GM06990 (cell line): ENCODE results near the gene PLA2G4F.

Experiments
- DNase-seq: peaks from one replicate; pipeline ENCODE4 v3.0.0-alpha.2; 2011; ENCODE audit not compliant: insufficient read length; ENCODE audit errors: extremely low read depth
- H3K27me3 ChIP-seq: replicated peaks from 2 replicates; pipeline ENCODE4 v1.6.0; 2011; ENCODE audit warnings: low read length; ENCODE audit not compliant: control insufficient read depth, insufficient read depth
- H3K36me3 ChIP-seq: 2 replicates; pipeline ENCODE4 v1.5.1; 2011; ENCODE audit warnings: low read length; ENCODE audit not compliant: control insufficient read depth, insufficient read depth
- H3K4me3 ChIP-seq: replicated peaks from 2 replicates; pipeline ENCODE4 v1.5.1; 2011; ENCODE audit warnings: low read depth, mild to moderate bottlenecking, control low read depth, low read length
- TF ChIP-seq, protein P1 (sequence below): IDR thresholded peaks from 2 replicates; pipeline ENCODE4 v1.5.1; 2011; ENCODE audit warnings: low read length, control low read depth, mild to moderate bottlenecking, inconsistent platforms; ENCODE audit not compliant: insufficient read depth, poor library complexity, severe bottlenecking

The PLA2G4F gene

GRCh38 chr15:42150219-42150970 is 6.0 kb downstream of the PLA2G4F start:
- no peak for DNase-seq
- no peaks in the 10 kb centered on the region for H3K27me3 ChIP-seq
- no peak overlapping the region for H3K4me3 ChIP-seq
- no peaks in the 10 kb centered on the region for H3K36me3 ChIP-seq
- TF ChIP-seq, protein P1, sequence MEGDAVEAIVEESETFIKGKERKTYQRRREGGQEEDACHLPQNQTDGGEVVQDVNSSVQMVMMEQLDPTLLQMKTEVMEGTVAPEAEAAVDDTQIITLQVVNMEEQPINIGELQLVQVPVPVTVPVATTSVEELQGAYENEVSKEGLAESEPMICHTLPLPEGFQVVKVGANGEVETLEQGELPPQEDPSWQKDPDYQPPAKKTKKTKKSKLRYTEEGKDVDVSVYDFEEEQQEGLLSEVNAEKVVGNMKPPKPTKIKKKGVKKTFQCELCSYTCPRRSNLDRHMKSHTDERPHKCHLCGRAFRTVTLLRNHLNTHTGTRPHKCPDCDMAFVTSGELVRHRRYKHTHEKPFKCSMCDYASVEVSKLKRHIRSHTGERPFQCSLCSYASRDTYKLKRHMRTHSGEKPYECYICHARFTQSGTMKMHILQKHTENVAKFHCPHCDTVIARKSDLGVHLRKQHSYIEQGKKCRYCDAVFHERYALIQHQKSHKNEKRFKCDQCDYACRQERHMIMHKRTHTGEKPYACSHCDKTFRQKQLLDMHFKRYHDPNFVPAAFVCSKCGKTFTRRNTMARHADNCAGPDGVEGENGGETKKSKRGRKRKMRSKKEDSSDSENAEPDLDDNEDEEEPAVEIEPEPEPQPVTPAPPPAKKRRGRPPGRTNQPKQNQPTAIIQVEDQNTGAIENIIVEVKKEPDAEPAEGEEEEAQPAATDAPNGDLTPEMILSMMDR = no peak

DNA sequence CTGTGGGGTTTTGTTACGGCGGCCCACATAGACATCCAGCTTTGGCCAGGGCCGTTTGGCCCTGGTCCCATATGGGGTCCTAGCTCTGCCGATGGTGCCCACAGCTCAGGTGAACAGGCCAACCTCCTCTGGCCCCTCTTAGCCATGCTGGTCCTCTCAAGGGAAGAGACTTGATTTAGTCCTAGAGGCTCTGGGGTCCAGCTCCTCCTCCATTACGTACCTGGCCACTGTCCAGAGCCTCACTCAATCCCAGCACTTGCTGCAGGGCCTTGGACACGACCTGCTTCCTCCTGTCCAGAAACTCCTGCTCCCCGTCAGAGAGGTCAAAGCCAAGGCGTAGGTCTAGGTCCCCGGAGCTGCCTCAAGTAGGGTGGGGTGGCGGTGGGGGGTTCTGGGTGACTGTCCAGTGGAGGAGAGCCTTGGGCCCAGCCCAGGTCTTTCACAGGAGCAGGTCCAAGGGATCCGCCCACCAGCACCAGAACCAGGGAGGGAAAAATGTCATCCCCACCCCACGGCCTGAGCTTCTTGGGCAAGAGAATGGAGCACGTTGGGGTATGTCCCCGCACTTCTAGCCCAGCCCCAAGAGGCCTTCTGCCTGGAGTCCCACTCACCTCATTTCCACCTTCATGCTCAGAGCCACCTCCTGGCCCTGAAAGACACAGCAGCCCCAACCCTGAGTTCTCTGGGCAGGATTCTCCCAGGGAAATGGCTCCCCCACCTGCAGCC is 6.8 kb downstream of the PLA2G4F start:
- TF ChIP-seq, protein P1 = no peak
- Histone ChIP-seq H3K36me3 (no peaks in the 10 kb centered on the region), H3K4me3 (no peak overlapping the region), H3K27me3 (no peaks in the 10 kb centered on the region)
- no peak for DNase-seq

- TF ChIP-seq, protein P1 = no peak
- no peak for DNase-seq
- Histone ChIP-seq H3K4me3 (no peak overlapping the region), H3K36me3 (no peaks in the 10 kb centered on the region), H3K27me3 (no peaks in the 10 kb centered on the region)
Measured at GRCh38 chr15:42148808-42149492, 7.5 kb downstream of the PLA2G4F start.

- Histone ChIP-seq H3K36me3 (no peaks in the 10 kb centered on the region), H3K4me3 (no peak overlapping the region), H3K27me3 (no peaks in the 10 kb centered on the region)
- no peak for DNase-seq
- TF ChIP-seq, protein P1 = no peak
Measured at GRCh38 chr15:42147431-42147735, 9.1 kb downstream of the PLA2G4F start.

DNA sequence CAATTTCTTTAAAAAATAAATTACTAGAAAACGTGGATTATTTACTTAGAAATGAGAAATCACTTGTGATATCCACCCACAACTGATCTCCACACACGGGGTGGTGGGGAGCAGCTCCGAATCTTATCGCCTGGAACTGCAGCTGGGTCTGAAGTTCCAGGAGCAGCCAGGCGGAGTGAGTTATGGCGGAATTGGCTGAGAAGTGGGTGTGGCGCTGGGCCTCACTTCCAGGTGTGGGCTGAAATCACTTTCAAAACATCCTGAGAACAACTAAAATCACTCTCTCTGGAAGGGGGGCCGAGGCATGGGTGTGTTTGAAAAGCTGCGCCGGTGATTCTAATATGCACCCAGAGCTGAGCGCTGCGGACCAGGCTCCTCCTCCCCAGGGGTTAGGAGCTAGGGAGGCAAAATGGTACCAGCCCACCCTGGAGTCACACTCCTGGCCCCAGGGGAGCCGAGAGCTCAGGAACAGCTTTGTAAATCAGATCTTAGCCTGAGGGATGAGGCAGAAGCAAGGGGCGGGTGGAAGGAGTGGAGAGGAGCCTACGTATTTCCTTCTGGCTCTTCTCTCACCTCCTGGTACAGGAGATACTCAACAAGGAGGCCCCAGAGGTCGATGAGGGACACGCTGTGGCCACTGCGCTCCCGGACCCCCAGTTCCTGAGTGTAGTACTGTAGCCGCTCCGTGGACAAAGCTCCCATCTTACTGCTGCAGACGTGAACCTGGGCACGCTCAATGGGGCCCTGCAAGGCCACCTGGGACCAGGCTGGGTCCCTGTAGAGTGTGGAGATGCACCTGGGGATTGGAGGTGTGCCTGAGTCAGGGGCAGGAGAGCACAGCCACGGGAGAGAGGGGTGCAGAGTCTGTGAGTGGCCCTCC is 9.6 kb downstream of the PLA2G4F start:
- H3K4me3 ChIP-seq = no peak overlapping the region
- no peaks in the 10 kb centered on the region for H3K27me3 ChIP-seq
- TF ChIP-seq, protein P1 = no peak
- no peak for DNase-seq
- H3K36me3 ChIP-seq = no peaks in the 10 kb centered on the region
